Endothelial cell of umbilical vein (primary cell): ENCODE measurements around the gene CPSF3. TPM values are rescaled to one million over a fixed set of nuclear protein-coding genes. Genes with fewer than 3 reads are reported as not detected.

ENCODE experiments used
- BruUV-seq: library from RNA; stranded (reverse); fragments of 400-500 nt; replicated peaks from 2 replicates; lab custom pipeline; 2021; lab: Mats Ljungman, UMichigan
- CTCF ChIA-PET: fragments of 300-600, 350-600 bp; sonication (Branson Sonifier 250); formaldehyde crosslinking; loops from one replicate; lab custom pipeline; 2021; ENCODE audit warnings: antibody characterized with exemption, inconsistent platforms; lab: Charles Lee
- POLR2A ChIA-PET: fragments of 300-600, 350-600 bp; sonication (Branson Sonifier 250); formaldehyde crosslinking; loops from one replicate; lab custom pipeline; 2021; ENCODE audit warnings: antibody characterized with exemption, inconsistent platforms; lab: Charles Lee
- DNase-seq: peaks from one replicate; pipeline ENCODE4 v3.0.0-alpha.2; 2011; ENCODE audit warnings: low read depth, low spot score
- FAIRE-seq: peaks from 2 replicates; lab custom pipeline; 2011; peaks lifted over from hg19 to GRCh38; lab: Jason Lieb, UNC
- H2AFZ ChIP-seq: 2 replicates; pipeline ENCODE4 v1.6.0; 2012; ENCODE audit warnings: low read depth, low read length, control low read depth, inconsistent platforms
- H3K27ac ChIP-seq: 2 replicates; pipeline ENCODE4 v1.5.1; 2011; ENCODE audit warnings: low read depth, mild to moderate bottlenecking, control low read depth, low read length, moderate library complexity; ENCODE audit not compliant: insufficient read depth
- H3K27me3 ChIP-seq, 2 experiments: 2 replicates each; pipeline versions ENCODE4 v1.6.0 to v1.6.1; 2011; ENCODE audit warnings: low read length in 2 of 2, mixed read lengths in 1 of 2; ENCODE audit not compliant: control insufficient read depth in 2 of 2, insufficient read depth in 2 of 2
- H3K36me3 ChIP-seq, 2 experiments: 2 replicates in 1 of 2; 3 replicates in 1 of 2; pipeline ENCODE4 v1.5.1; 2011; ENCODE audit warnings: low read length in 2 of 2, mild to moderate bottlenecking in 1 of 2, moderate library complexity in 1 of 2; ENCODE audit not compliant: control insufficient read depth in 2 of 2, insufficient read depth in 2 of 2; ENCODE audit errors: extremely low read depth in 1 of 2
- H3K4me1 ChIP-seq: 3 replicates; pipeline ENCODE4 v1.5.1; 2011; ENCODE audit warnings: mild to moderate bottlenecking, low read length; ENCODE audit not compliant: control insufficient read depth, insufficient read depth; ENCODE audit errors: extremely low read depth
- H3K4me2 ChIP-seq: 2 replicates; pipeline ENCODE4 v1.6.1; 2011; ENCODE audit warnings: low read length, control low read depth, mixed read lengths; ENCODE audit not compliant: insufficient read depth
- H3K4me3 ChIP-seq, 3 experiments: fragments of 200-600 bp in 1 of 3; sonication (generic), shearing (Covaris generic) in 1 of 3; replicated peaks in 1 of 3; 2 replicates each; pipeline ENCODE4 v1.5.1; 2011 to 2016; ENCODE audit warnings: control low read depth in 3 of 3, low read length in 3 of 3, mild to moderate bottlenecking in 2 of 3, inconsistent platforms in 1 of 3, low read depth in 1 of 3, moderate library complexity in 1 of 3; ENCODE audit not compliant: insufficient read depth in 1 of 3
- H3K79me2 ChIP-seq: 2 replicates; pipeline ENCODE4 v1.6.0; 2012; ENCODE audit warnings: low read length, inconsistent platforms; ENCODE audit not compliant: control insufficient read depth, insufficient read depth
- H3K9ac ChIP-seq: replicated peaks from 2 replicates; pipeline ENCODE3; 2011; ENCODE audit warnings: low read length, control low read depth; ENCODE audit not compliant: insufficient read depth; ENCODE audit errors: extremely low read depth
- H3K9me1 ChIP-seq: replicated peaks from 3 replicates; pipeline ENCODE4 v1.6.0; 2011; ENCODE audit warnings: mild to moderate bottlenecking, low read length; ENCODE audit not compliant: control insufficient read depth, insufficient read depth; ENCODE audit errors: extremely low read depth
- H3K9me3 ChIP-seq: replicated peaks from 2 replicates; pipeline ENCODE4 v1.5.1; 2012; ENCODE audit warnings: low read length, inconsistent platforms; ENCODE audit not compliant: control insufficient read depth, insufficient read depth
- H4K20me1 ChIP-seq: replicated peaks from 2 replicates; pipeline ENCODE3; 2011; ENCODE audit warnings: mild to moderate bottlenecking, low read length; ENCODE audit not compliant: control insufficient read depth, insufficient read depth; ENCODE audit errors: extremely low read depth
- EZH2 ChIP-seq: IDR thresholded peaks from 2 replicates; pipeline ENCODE4 v1.6.1; 2012; ENCODE audit warnings: borderline replicate concordance, low read depth, mild to moderate bottlenecking, moderate library complexity, low read length, inconsistent platforms; ENCODE audit not compliant: severe bottlenecking
- FOS ChIP-seq: IDR thresholded peaks from 2 replicates; pipeline ENCODE4 v1.6.1; 2011; ENCODE audit warnings: mild to moderate bottlenecking, low read length, moderate library complexity, borderline replicate concordance; ENCODE audit not compliant: insufficient read depth
- GATA2 ChIP-seq: IDR thresholded peaks from 2 replicates; pipeline ENCODE4 v1.7.0; 2011; ENCODE audit warnings: low read depth, mild to moderate bottlenecking, moderate library complexity, mixed read lengths, low read length; ENCODE audit not compliant: insufficient read length, insufficient read depth
- JUN ChIP-seq: IDR thresholded peaks from 2 replicates; pipeline ENCODE4 v1.6.1; 2011; ENCODE audit warnings: borderline replicate concordance, low read depth; ENCODE audit not compliant: insufficient read length, insufficient read depth
- MYC ChIP-seq: IDR thresholded peaks from one replicate; pipeline ENCODE4 v1.6.1; 2011; ENCODE audit warnings: mild to moderate bottlenecking, low read depth, low read length
- POLR2A ChIP-seq: IDR thresholded peaks from 2 replicates; pipeline ENCODE4 v1.6.1; 2012; ENCODE audit warnings: low read depth, mild to moderate bottlenecking, control low read depth, low read length
- POLR2AphosphoS5 ChIP-seq: IDR thresholded peaks from 2 replicates; pipeline ENCODE4 v1.6.1; 2012; ENCODE audit warnings: low read depth, mild to moderate bottlenecking, control low read depth, low read length, moderate library complexity; ENCODE audit not compliant: insufficient read depth
- dilution Hi-C: fragments of 300-500 bp; cut with MboI; formaldehyde crosslinking; loops from one replicate; pipeline ENCODE4 v1.15.0; 2019; ENCODE audit warnings: low sequenced_read_pairs; ENCODE audit not compliant: extremely low pct_ligation_motif_present
- intact Hi-C: fragments of 100-400 bp; cut with micrococcal nuclease; formaldehyde crosslinking; loops from one replicate; pipeline ENCODE4 v1.10.0; 2022
- polyA plus RNA-seq, 4 experiments: library from polyadenylated mRNA; depleted of rRNA in 3 of 4; stranded (reverse) in 3 of 4; unstranded in 1 of 4; fragments of >200 nt; gene quantifications; 2 replicates each; pipeline versions ENCODE4 v1.2.1 to v1.2.3, GENCODE V29; 2011 to 2012; ENCODE audit warnings: missing spikeins in 1 of 4
- total RNA-seq: library from RNA; stranded (reverse); gene quantifications from 2 replicates; pipeline ENCODE4 v1.2.3, GENCODE V29; 2021
- TF ChIP-seq, protein P1 (sequence below), 2 donors: IDR thresholded peaks; 1 replicate in 1 of 2; 2 replicates in 1 of 2; pipeline ENCODE4 v1.5.1; 2011; ENCODE audit warnings: low read length in 2 of 2, mild to moderate bottlenecking in 2 of 2, moderate library complexity in 2 of 2, control low read depth in 1 of 2, inconsistent platforms in 1 of 2, low read depth in 1 of 2; ENCODE audit not compliant: insufficient read depth in 1 of 2; ENCODE audit errors: extremely low read depth in 1 of 2
- TF ChIP-seq, protein P2 (sequence below): IDR thresholded peaks from 2 replicates; pipeline ENCODE4 v1.6.1; 2011; ENCODE audit not compliant: insufficient read depth, insufficient read length

CPSF3 gene
- total and polyA plus RNA-seq, 2 donors (not counting 3 experiments of a cell fraction or from before 2014, with no cell fraction given): 13.7 to 35.6 TPM

DNA sequence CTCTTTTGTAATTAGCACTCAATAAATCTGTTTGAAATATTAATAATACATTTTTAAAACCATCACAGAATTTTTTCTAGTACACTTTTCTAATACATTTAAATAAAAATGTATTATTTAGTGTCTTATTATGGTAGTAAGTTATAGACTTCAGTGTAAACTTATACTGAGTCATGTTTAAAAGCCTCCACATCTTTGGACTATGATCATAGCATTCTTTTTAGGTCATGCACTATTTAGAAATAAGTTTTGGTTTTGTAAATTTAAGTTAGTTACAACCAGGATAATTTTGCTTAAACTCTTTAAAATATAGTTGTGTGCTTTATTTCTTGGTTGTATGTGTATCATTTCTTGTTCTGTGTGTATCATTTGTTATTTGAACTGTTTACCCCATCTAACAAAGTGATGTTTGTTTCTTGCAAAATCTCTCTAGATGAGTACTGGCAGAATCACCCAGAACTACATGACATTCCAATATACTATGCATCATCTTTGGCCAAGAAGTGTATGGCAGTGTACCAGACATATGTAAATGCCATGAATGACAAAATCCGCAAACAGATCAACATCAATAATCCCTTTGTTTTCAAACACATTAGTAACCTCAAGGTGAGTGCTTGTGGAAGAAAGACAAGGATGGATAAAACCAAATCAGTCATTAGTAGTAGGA, 16.7 kb downstream of the CPSF3 start:
- Histone ChIP-seq H3K36me3 (peaks cover 11 to 15% of the 10 kb centered on the region in 2 experiments), H3K4me2 (no peak overlapping the region), H3K9ac (no peak overlapping the region), H3K9me1 (no peaks in the 10 kb centered on the region), H3K27ac (no peak overlapping the region), H4K20me1 (no peaks in the 10 kb centered on the region), H3K4me1 (no peaks in the 10 kb centered on the region), H2AFZ (no peak overlapping the region), H3K79me2 (no peaks in the 10 kb centered on the region), H3K4me3 (no peak overlapping the region), H3K9me3 (no peaks in the 10 kb centered on the region), H3K27me3 (no peaks in the 10 kb centered on the region)
- TF ChIP-seq, protein P1, sequence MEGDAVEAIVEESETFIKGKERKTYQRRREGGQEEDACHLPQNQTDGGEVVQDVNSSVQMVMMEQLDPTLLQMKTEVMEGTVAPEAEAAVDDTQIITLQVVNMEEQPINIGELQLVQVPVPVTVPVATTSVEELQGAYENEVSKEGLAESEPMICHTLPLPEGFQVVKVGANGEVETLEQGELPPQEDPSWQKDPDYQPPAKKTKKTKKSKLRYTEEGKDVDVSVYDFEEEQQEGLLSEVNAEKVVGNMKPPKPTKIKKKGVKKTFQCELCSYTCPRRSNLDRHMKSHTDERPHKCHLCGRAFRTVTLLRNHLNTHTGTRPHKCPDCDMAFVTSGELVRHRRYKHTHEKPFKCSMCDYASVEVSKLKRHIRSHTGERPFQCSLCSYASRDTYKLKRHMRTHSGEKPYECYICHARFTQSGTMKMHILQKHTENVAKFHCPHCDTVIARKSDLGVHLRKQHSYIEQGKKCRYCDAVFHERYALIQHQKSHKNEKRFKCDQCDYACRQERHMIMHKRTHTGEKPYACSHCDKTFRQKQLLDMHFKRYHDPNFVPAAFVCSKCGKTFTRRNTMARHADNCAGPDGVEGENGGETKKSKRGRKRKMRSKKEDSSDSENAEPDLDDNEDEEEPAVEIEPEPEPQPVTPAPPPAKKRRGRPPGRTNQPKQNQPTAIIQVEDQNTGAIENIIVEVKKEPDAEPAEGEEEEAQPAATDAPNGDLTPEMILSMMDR (IDR thresholded peaks at IDR 0.05; ENCODE audit: extremely low read depth in 1 of 2, insufficient read depth in 1 of 2, low read depth in 1 of 2, low read length in 2 of 2): no peak
- TF ChIP-seq MYC (no peak), POLR2A (no peak), GATA2 (no peak), JUN (no peak), EZH2 (no peak), FOS (no peak), POLR2AphosphoS5 (no peak)
- TF ChIP-seq, protein P2, sequence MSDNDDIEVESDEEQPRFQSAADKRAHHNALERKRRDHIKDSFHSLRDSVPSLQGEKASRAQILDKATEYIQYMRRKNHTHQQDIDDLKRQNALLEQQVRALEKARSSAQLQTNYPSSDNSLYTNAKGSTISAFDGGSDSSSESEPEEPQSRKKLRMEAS: no peak
- FAIRE-seq: peak; percentile 43
- dilution Hi-C loops: no loop called here
- no peak for DNase-seq
- no TSS peak for BruUV-seq
- ChIA-PET CTCF (no interaction called here), POLR2A (no interaction called here)
- intact Hi-C loops: no loop called here
